ENCODE measurements around the gene ACY1. TPM values are rescaled to one million over a fixed set of nuclear protein-coding genes. Genes with fewer than 3 reads are reported as not detected.

Gene ACY1
- total and polyA plus RNA-seq, 2 of the 13 experiments (the other 11 are each of a cell fraction or from before 2014, with no cell fraction given): 113 to 162 TPM

DNA sequence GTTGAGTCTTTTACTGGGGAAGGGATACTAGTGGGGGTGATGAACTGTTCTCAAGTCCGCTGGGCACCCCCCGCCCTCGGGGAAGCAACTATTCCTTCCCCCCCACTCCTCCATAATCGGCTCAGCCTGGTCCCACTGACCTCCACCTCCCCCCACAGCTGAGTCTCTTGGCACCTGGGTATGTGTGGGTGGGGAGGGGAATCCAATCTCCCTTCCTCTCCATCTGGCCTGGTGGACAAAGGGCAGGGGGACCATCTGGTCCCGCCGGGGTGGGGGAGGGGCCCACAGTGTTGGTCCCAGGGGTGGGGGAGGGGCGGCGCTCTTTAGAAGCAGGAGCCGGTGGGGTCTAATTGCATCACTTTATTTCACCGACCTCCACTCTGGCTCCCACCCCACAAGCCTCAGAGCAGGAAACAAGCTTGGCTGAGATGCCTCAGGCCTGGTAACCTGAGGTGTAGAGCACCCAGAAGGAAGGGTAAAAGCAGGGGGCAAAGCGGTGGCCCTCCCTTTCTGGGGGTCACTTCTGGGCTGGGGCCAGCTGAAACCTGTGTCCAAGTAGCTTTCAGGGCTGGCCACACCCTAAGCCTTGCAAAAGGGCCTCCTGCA lies 15.1 kb upstream of the ACY1 start (continued):
- TF ChIP-seq ZFX (CRISPR knock-in tag; IDR thresholded peaks at IDR 0.05; ENCODE audit: low read depth): peak; percentile 22; the same call in 1 of the 2 replicates
- TF ChIP-seq ZNF296 (CRISPR knock-in tag; conservative IDR thresholded peaks at IDR 0.05): no peak
- no peak for TF ChIP-seq ZNF598 (CRISPR knock-in tag; IDR thresholded peaks at IDR 0.05; ENCODE audit: borderline replicate concordance)
- TF ChIP-seq, protein P1, sequence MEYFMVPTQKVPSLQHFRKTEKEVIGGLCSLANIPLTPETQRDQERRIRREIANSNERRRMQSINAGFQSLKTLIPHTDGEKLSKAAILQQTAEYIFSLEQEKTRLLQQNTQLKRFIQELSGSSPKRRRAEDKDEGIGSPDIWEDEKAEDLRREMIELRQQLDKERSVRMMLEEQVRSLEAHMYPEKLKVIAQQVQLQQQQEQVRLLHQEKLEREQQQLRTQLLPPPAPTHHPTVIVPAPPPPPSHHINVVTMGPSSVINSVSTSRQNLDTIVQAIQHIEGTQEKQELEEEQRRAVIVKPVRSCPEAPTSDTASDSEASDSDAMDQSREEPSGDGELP (IDR thresholded peaks at IDR 0.05; ENCODE audit: borderline replicate concordance, low read depth): peak; percentile 80; the same call in 1 of the 2 replicates
- TF ChIP-seq POLR2AphosphoS5 (IDR thresholded peaks at IDR 0.05; ENCODE audit: low read depth, low read length): peak; percentile 57
- TF ChIP-seq TBP (CRISPR knock-in tag; IDR thresholded peaks at IDR 0.05): no peak
- peak; percentile 56; the same call in 1 of the 2 replicates for TF ChIP-seq ZNF761 (CRISPR knock-in tag; conservative IDR thresholded peaks at IDR 0.05)
- TF ChIP-seq ZNF747 (CRISPR knock-in tag; IDR thresholded peaks at IDR 0.05; ENCODE audit: borderline replicate concordance): no peak
- TF ChIP-seq ZNF709 (CRISPR knock-in tag; IDR thresholded peaks at IDR 0.05): no peak; the same call in 1 of the 2 replicates
- no peak for TF ChIP-seq MYNN (CRISPR knock-in tag; IDR thresholded peaks at IDR 0.05; ENCODE audit: low read depth)
- TF ChIP-seq MED1 (CRISPR knock-in tag; IDR thresholded peaks at IDR 0.05): no peak
- TF ChIP-seq, protein P2, sequence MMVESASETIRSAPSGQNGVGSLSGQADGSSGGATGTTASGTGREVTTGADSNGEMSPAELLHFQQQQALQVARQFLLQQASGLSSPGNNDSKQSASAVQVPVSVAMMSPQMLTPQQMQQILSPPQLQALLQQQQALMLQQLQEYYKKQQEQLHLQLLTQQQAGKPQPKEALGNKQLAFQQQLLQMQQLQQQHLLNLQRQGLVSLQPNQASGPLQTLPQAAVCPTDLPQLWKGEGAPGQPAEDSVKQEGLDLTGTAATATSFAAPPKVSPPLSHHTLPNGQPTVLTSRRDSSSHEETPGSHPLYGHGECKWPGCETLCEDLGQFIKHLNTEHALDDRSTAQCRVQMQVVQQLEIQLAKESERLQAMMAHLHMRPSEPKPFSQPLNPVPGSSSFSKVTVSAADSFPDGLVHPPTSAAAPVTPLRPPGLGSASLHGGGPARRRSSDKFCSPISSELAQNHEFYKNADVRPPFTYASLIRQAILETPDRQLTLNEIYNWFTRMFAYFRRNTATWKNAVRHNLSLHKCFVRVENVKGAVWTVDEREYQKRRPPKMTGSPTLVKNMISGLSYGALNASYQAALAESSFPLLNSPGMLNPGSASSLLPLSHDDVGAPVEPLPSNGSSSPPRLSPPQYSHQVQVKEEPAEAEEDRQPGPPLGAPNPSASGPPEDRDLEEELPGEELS (CRISPR knock-in tag; IDR thresholded peaks at IDR 0.05): no peak
- TF ChIP-seq, protein P3, sequence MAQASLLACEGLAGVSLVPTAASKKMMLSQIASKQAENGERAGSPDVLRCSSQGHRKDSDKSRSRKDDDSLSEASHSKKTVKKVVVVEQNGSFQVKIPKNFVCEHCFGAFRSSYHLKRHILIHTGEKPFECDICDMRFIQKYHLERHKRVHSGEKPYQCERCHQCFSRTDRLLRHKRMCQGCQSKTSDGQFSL (CRISPR knock-in tag; IDR thresholded peaks at IDR 0.05): peak; percentile 10
- no peak for TF ChIP-seq IKZF1 (IDR thresholded peaks at IDR 0.05)
- TF ChIP-seq DMAP1 (CRISPR knock-in tag; IDR thresholded peaks at IDR 0.05): 0 out of 2 replicates have a peak, but pooled peaks have one; percentile 15
- peak; percentile 6; the same call in 1 of the 2 replicates for TF ChIP-seq MYC (CRISPR knock-in tag; IDR thresholded peaks at IDR 0.05; ENCODE audit: borderline replicate concordance)
- 0 out of 2 replicates have a peak, but pooled peaks have one; percentile 11 for TF ChIP-seq ZNF891 (CRISPR knock-in tag; IDR thresholded peaks at IDR 0.05)
- TF ChIP-seq GATAD2A (CRISPR knock-in tag; IDR thresholded peaks at IDR 0.05): peak; percentile 6; the same call in 1 of the 2 replicates
- peak; percentile 47 for TF ChIP-seq POLR2G (IDR thresholded peaks at IDR 0.05; ENCODE audit: low read depth, low read length)
- TF ChIP-seq, protein P4, sequence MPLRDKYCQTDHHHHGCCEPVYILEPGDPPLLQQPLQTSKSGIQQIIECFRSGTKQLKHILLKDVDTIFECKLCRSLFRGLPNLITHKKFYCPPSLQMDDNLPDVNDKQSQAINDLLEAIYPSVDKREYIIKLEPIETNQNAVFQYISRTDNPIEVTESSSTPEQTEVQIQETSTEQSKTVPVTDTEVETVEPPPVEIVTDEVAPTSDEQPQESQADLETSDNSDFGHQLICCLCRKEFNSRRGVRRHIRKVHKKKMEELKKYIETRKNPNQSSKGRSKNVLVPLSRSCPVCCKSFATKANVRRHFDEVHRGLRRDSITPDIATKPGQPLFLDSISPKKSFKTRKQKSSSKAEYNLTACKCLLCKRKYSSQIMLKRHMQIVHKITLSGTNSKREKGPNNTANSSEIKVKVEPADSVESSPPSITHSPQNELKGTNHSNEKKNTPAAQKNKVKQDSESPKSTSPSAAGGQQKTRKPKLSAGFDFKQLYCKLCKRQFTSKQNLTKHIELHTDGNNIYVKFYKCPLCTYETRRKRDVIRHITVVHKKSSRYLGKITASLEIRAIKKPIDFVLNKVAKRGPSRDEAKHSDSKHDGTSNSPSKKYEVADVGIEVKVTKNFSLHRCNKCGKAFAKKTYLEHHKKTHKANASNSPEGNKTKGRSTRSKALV (CRISPR knock-in tag; IDR thresholded peaks at IDR 0.05): no peak
- TF ChIP-seq NR2C2 (CRISPR knock-in tag; IDR thresholded peaks at IDR 0.05; ENCODE audit: borderline replicate concordance): peak; percentile 45; the same call in 1 of the 2 replicates
- TF ChIP-seq, protein P5, sequence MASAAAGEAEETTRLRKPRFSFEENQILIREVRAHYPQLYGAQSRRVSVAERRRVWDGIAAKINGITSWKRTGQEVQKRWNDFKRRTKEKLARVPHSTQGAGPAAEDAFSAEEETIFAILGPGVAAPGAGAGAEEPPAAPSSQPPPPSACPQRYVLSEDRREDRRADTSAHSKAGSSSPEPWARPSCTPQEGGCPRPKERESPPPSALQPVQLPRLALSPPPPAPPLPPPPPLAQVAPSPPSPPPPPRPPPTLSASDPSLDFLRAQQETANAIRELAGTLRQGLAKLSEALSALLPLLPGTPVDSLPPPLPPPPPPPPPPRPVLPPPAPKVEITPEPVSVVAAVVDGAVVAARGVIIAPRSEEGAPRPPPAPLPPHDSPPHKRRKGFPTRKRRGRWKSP (CRISPR knock-in tag; IDR thresholded peaks at IDR 0.05): 0 out of 2 replicates have a peak, but pooled peaks have one; percentile 15

All from HepG2 (cell line).